ENCODE results near the gene ATP2C2. TPM values are rescaled to one million over a fixed set of nuclear protein-coding genes. Genes with fewer than 3 reads are reported as not detected.
"Not testable (repeated sequence)": the region's sequence is repeated elsewhere in the genome, so short reads cannot be mapped to it uniquely, and the experiment has no call there.

ATP2C2 gene
- total RNA-seq, 2 experiments from 2014 or later = not detected

DNA sequence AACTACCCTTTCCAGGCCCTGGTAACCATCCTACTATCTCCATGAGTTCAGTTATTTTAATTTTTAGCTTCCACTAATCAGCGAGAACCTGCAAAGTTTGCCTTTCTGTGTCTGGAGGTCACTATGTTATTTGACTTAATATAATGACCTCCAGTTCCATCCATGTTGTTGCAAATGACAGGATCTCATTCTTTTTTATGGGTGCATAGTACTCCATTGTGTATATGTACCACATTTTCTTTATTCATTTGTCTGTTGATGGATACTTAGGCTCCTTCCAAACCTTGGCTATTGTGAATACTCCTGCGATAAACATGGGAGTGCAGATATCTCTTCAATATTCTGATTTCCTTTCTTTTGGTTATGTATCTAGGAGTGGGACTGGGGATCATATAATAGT is 31.6 kb downstream of the ATP2C2 start:
- H3K9me3 Mint-ChIP-seq; H3K27ac Mint-ChIP-seq; H3K4me3 Mint-ChIP-seq; DNase-seq; H3K4me1 Mint-ChIP-seq; POLR2A ChIA-PET; H3K36me3 Mint-ChIP-seq (ENCODE audit: low read depth): not testable (repeated sequence)
- peaks cover 35% of the 10 kb centered on the region for H3K27me3 Mint-ChIP-seq
- CTCF ChIA-PET = interaction anchor here (0.7 kb wide), 1 partner anchor 119 kb away, joined by 3 read pairs; no protein-coding TSS in a partner anchor

DNA sequence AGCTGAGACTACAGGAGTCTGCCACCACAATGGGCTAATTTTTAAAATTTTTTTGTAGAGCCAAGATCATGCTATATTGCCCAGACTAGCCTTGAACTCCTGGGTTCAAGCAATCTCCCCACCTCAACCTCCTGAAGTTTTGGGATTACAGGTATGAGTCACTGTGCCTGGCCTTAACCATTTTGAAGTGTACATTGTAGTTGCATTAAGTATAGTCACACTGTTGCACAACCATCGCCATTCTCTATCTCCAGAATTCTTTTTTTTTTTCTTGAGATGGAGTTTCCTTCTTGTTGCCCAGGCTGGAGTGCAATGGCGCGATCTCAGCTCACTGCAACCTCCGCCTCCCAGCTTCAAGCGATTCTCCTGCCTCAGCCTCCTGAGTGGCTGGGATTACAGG is 35.1 kb downstream of the ATP2C2 start:
- H3K36me3 Mint-ChIP-seq (ENCODE audit: low read depth); DNase-seq; H3K4me3 Mint-ChIP-seq; CTCF ChIA-PET; H3K27ac Mint-ChIP-seq; H3K4me1 Mint-ChIP-seq; POLR2A ChIA-PET; H3K9me3 Mint-ChIP-seq: not testable (repeated sequence)
- H3K27me3 Mint-ChIP-seq = peaks cover 37% of the 10 kb centered on the region

DNA sequence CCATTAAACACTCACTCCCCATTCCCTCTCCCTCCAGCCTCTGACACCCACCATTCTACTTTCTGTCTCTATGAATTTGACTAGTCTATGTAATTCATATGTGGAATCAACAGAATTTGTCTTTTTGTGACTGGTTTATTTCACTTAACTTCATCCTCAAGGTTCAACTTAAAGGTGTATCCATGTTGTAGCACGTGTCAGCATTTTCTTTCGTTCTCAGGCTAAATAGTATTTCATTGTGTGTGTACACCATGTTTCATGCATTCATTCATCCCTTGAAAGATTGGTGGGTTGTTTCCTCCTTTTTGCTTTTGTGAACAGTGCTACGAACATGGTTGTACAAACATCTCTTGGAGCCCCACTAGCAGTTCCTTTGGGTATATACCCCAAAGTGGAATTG is 36.0 kb downstream of the ATP2C2 start:
- no peaks in the 10 kb centered on the region for H3K9me3 Mint-ChIP-seq
- no peak for DNase-seq
- POLR2A ChIA-PET = no interaction called here
- H3K27me3 Mint-ChIP-seq = peaks cover 36% of the 10 kb centered on the region
- CTCF ChIA-PET = no interaction called here
- H3K27ac Mint-ChIP-seq = no peak overlapping the region
- no peaks in the 10 kb centered on the region for H3K4me1 Mint-ChIP-seq
- no peak overlapping the region for H3K4me3 Mint-ChIP-seq
- no peaks in the 10 kb centered on the region for H3K36me3 Mint-ChIP-seq (ENCODE audit: low read depth)

DNA sequence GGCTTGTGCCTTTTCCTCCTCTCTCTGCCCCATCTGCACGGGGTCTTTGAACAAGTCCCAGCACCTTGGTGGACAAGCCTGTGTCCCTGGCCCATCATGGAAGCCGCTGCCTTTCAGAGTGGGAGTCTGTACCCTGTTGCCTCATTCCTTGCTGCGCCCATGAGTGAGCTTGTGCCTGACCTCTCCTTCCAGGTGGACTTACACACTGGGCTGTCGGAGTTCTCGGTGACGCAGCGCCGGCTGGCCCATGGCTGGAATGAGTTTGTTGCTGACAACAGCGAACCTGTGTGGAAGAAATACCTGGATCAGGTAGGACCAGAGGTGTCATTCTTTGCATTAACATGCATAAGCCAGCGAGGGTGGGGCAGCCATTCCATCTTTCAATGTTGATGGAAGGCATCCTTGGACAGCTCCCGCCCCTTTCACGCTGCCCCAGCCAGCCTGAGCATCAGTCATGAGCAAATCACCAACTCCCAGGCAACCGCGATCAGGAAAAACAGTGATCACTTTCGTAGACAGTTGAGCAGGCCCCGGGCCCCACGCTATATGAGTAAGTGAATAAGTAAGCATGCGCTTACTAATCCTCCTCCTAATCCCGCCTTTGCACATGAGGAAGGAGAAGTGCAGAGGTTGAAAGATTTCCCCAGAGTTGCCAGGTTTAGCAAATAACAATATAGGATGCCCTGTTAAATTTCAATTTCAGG is 36.8 kb downstream of the ATP2C2 start:
- DNase-seq = no peak
- H3K27me3 Mint-ChIP-seq = peaks cover 31% of the 10 kb centered on the region
- H3K4me3 Mint-ChIP-seq = no peak overlapping the region
- ChIA-PET CTCF (no interaction called here), POLR2A (no interaction called here)
- no peak overlapping the region for H3K27ac Mint-ChIP-seq
- no peaks in the 10 kb centered on the region for H3K4me1 Mint-ChIP-seq
- H3K36me3 Mint-ChIP-seq (ENCODE audit: low read depth) = no peaks in the 10 kb centered on the region
- no peaks in the 10 kb centered on the region for H3K9me3 Mint-ChIP-seq

DNA sequence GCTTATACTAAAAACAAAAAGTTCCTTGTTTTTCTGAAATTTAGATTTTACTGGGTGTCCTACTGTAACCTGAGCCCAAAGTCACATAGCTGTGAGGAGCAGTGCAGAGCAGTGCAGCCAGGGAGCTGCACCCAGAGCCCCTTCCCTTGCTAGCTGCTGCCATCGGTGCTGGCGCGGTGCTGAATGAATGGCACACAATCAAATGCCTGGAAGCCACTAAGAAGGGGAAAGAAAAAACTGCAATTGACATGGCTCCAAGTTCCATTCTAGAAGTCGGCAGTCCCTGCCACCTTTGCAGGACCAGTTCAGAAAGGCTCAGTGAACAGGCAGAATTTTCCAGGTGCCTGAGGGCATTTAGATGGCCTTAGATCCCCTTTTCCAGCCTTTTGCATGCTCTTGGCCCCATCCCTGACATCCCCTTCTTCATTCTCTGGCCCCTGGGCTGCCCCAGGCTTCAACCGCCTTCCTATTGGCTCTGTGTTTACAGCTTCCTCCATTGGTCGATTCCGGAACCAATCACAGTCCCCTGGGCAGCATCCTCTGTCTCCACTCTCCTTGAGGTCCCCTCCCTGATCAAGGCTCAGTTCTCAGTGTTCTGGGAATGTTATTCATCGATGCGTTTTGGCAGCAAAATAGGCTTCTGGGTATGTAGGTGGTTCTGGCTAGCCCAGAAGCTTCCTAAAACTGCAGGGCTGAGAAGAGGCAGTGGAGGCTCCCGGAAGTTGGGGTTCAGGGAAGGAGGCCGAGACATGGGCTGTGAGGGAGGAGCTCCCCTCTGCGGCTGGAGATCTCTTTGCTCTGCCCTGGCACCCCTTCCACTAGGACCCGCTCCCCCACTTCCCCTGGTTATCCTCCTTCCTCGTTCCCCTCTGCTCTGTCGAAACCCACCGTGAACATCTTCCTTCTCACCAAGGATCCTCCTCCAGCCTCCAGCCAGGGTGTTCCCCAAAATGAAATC is 37.9 kb downstream of the ATP2C2 start:
- H3K27ac Mint-ChIP-seq = no peak overlapping the region
- H3K9me3 Mint-ChIP-seq = no peaks in the 10 kb centered on the region
- CTCF ChIA-PET = no interaction called here
- no peak for DNase-seq
- H3K4me3 Mint-ChIP-seq = no peak overlapping the region
- POLR2A ChIA-PET = no interaction called here
- H3K36me3 Mint-ChIP-seq (ENCODE audit: low read depth) = no peaks in the 10 kb centered on the region
- H3K4me1 Mint-ChIP-seq = no peaks in the 10 kb centered on the region
- peaks cover 26% of the 10 kb centered on the region for H3K27me3 Mint-ChIP-seq

DNA sequence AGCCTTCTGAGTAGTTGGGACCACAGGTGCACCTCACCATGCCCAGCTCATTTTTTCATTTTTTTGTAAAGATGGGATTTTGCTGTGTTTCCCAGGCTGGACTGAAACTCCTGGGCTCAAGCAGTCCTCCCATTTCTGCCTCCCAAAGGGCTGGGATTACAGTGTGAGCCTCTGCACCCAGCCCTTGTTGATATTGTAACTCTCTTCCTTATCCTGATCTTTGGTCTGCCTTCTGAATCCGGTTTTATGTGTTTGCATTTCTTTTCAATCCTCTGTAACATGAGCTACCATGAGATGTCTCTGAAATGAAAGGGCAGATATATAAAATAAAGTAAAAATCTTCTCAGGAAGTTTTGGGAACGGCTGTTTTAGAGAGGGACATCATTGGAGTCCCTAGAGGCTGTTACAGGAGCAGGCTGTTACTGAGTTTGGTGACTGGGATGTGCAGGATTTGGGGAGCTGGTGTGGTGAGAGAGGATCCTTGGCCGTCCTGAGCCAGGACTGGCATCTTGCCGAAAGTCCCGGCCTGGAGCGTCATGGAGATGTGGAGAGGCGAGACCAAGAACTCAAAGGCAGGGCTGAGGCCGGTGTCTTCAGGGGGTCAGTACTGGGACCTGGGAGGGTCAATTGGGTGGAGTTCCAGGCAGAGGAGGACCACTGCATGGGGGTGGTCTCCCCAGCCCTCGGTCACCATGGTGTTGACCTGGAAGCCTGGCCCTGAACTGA is 39.4 kb downstream of the ATP2C2 start:
- CTCF ChIA-PET = no interaction called here
- POLR2A ChIA-PET = no interaction called here

DNA sequence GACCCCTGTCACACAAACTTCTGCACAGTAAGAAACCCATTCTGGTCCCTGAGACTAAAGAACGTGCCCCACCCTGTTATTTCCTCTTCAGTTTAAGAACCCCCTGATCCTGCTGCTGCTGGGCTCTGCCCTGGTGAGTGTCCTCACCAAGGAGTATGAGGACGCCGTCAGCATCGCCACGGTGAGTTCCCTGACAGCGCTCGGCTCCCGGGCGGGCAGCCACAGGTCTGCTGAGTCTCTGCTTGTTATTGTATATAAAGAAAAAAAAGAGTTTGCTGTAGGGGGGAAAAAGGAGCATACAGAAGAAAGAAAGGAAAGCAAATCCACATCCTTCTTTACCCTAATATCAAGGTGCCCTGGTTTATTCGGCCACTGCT is 40.0 kb downstream of the ATP2C2 start:
- no peaks in the 10 kb centered on the region for H3K36me3 Mint-ChIP-seq (ENCODE audit: low read depth)
- H3K27ac Mint-ChIP-seq = no peak overlapping the region
- no peaks in the 10 kb centered on the region for H3K9me3 Mint-ChIP-seq
- H3K4me3 Mint-ChIP-seq = no peak overlapping the region
- peaks cover 13% of the 10 kb centered on the region for H3K27me3 Mint-ChIP-seq
- ChIA-PET CTCF (no interaction called here), POLR2A (no interaction called here)
- H3K4me1 Mint-ChIP-seq = no peaks in the 10 kb centered on the region
- no peak for DNase-seq

More for the DNA sequence above, 39.4 kb downstream of the ATP2C2 start:
- H3K27ac Mint-ChIP-seq = no peak overlapping the region
- H3K4me3 Mint-ChIP-seq = no peak overlapping the region
- DNase-seq = no peak
- H3K27me3 Mint-ChIP-seq = peaks cover 14% of the 10 kb centered on the region
- no peaks in the 10 kb centered on the region for H3K4me1 Mint-ChIP-seq
- no peaks in the 10 kb centered on the region for H3K9me3 Mint-ChIP-seq
- no peaks in the 10 kb centered on the region for H3K36me3 Mint-ChIP-seq (ENCODE audit: low read depth)

DNA sequence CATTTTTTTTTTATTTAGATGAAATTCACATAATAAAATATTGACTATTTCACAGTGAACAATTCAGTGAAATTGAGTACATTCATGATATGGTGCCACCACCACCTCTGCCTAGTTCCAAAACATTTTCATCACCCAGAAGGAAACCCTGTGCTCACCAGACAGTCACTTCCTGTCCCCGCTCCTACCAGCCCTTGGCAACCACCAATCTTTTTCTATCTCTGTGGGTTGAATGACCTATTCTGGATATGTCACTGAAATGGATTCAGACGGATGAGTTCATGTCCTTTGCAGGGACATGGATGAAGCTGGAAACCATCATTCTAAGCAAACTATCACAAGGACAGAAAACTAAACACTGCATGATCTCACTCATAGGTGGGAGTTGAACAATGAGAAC is 40.5 kb downstream of the ATP2C2 start:
- H3K27ac Mint-ChIP-seq = no peak overlapping the region
- no peak overlapping the region for H3K4me3 Mint-ChIP-seq
- H3K36me3 Mint-ChIP-seq (ENCODE audit: low read depth) = no peaks in the 10 kb centered on the region
- ChIA-PET POLR2A (no interaction called here), CTCF (no interaction called here)
- H3K27me3 Mint-ChIP-seq = peaks cover 13% of the 10 kb centered on the region
- no peaks in the 10 kb centered on the region for H3K9me3 Mint-ChIP-seq
- no peaks in the 10 kb centered on the region for H3K4me1 Mint-ChIP-seq
- DNase-seq = no peak

DNA sequence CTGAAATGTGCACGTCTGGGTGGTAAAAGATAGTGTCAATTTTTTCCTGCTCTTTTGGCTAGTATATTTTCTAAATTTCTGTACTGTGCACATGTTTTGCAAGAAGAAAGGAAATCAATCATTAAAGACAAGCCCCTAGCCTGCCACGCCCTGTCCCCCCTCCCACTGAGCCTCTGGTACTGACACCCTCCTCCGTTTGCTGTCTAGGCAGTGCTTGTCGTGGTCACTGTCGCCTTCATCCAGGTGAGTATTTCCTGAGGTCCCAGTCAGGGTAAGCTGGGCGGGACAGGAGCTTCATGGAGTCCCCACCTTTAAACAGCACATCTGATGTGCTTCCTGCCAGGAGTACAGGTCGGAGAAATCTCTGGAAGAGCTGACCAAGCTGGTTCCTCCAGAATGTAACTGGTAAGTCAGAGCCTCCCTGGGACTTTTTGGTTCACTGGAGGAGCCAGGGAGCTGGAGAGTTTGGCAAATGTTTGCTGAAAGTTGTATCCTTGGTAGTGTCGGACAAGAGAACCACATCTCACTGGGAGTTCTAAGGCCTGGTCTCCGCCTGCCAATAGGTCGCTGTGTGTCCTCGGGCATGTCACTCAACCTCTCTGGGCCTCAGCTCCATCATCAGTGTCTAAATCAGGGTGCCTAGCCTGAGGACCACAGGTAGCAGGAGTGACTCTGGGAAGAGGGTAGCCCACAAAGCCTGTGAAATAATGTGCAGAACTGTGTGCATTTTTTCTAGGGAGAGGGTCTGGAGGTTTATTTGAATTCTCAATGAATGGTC is 42.2 kb downstream of the ATP2C2 start:
- no peak overlapping the region for H3K27ac Mint-ChIP-seq
- H3K36me3 Mint-ChIP-seq (ENCODE audit: low read depth) = no peaks in the 10 kb centered on the region
- H3K4me3 Mint-ChIP-seq = no peak overlapping the region
- ChIA-PET POLR2A (no interaction called here), CTCF (no interaction called here)
- DNase-seq = no peak
- H3K9me3 Mint-ChIP-seq = no peaks in the 10 kb centered on the region
- H3K27me3 Mint-ChIP-seq = peaks cover 10% of the 10 kb centered on the region
- H3K4me1 Mint-ChIP-seq = no peaks in the 10 kb centered on the region

DNA sequence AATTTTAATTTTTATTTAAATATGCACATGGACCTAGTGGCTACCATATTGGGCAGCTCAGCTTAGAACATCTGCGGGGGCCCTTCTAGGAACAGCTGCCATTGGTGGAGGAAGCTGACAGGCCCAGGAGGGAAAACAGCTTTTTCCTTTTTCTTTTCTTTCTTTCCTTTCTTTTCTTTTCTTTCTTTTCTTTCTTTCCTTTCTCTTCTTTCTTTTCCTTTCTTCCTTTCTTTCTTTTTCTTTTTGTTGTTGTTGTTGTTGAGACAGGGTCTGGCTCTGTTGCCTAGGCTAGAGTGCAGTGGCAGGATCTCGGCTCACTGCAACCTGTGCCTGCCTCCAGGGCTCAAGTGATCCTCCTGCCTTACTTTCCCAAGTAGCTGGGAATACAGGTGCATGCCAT is 43.4 kb downstream of the ATP2C2 start:
- POLR2A ChIA-PET = no interaction called here
- no peaks in the 10 kb centered on the region for H3K36me3 Mint-ChIP-seq (ENCODE audit: low read depth)
- CTCF ChIA-PET = interaction anchor here (0.9 kb wide), 1 partner anchor 71 kb away, joined by 3 read pairs; no protein-coding TSS in a partner anchor
- no peak overlapping the region for H3K4me3 Mint-ChIP-seq
- no peak overlapping the region for H3K27ac Mint-ChIP-seq
- peaks cover 9% of the 10 kb centered on the region for H3K27me3 Mint-ChIP-seq
- H3K9me3 Mint-ChIP-seq = no peaks in the 10 kb centered on the region
- no peak for DNase-seq
- H3K4me1 Mint-ChIP-seq = no peaks in the 10 kb centered on the region

DNA sequence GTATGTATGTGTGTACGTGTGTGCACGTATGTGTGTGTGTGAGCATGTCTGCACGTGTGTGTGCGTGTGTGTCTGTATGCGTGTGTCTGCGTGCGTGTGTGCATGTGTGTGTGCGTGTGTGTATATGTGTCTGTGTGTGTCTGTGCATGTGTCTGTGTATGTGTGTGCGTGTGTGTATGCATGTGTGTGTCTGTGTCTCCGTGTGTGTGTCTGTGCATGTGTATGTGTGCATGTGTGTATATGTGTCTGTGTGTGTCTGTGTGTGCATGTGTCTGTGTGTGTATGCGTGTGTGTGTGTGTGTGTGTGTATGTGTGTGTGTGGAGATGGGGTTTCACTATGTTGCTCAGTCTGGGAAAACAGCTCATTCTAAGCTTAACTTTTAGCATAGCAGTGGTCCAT is 43.9 kb downstream of the ATP2C2 start:
- Mint-ChIP-seq H3K36me3 (ENCODE audit: low read depth) (no peaks in the 10 kb centered on the region), H3K9me3 (no peaks in the 10 kb centered on the region), H3K27me3 (peaks cover 7% of the 10 kb centered on the region), H3K27ac (no peak overlapping the region), H3K4me3 (no peak overlapping the region), H3K4me1 (no peaks in the 10 kb centered on the region)
- no peak for DNase-seq
- CTCF ChIA-PET = interaction anchor here (0.9 to 1.2 kb wide), 2 partner anchors 71 to 486 kb away, joined by 3 to 4 read pairs; no protein-coding TSS in a partner anchor
- POLR2A ChIA-PET = no interaction called here

DNA sequence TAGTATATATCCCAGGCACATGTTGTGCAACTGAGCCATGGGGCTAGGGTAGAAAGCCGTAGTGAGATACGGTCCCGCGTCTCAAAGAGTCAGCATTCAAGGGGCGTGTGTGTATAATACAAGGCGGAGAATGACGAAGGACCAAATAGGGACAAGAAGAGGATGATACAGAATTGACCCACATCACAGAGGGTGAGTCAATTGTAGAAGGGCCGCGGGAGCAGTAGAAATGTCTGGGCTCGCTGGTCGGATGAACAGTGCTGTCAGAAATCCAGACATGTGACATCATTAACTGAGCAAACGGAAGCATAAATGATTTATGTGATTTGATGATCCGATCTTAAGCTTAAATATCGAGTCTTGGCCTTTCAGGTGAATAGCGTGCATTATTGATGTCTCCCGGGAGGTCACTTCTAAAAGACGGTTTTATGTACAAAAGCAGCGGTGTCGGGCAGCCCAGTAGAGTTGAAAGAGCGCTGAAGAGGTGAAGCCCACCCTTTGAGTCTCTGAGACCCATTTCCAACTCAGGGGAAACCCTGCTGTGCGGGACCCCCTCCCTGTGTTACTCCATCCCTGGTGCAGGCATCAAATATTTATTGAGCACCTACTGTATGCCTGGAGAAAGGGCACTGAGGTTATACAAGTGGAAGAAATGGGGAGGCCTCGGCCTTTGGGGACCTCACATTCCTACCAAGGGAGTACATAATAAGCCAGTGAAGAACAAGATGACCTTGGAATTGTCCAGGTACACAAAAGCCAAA is 45.1 kb downstream of the ATP2C2 start:
- DNase-seq = no peak
- Mint-ChIP-seq H3K36me3 (ENCODE audit: low read depth) (no peaks in the 10 kb centered on the region), H3K9me3 (no peaks in the 10 kb centered on the region), H3K4me1 (no peaks in the 10 kb centered on the region), H3K27ac (no peak overlapping the region), H3K4me3 (no peak overlapping the region), H3K27me3 (peaks cover 5% of the 10 kb centered on the region)
- ChIA-PET CTCF (interaction anchor here (0.6 to 1.2 kb wide), 2 partner anchors 487 to 566 kb away, joined by 4 to 5 read pairs; no protein-coding TSS in a partner anchor), POLR2A (no interaction called here)

All from activated CD4-positive, alpha-beta memory T cell treated with anti-CD3 and anti-CD28 coated beads, Interleukin-2, amount 10 ng/mL, durations not matched to agents 7 days and 5 days (primary cell).